Camera-type eye (tissue), 1 donor: ENCODE results near the gene NPIPA3. TPM values are rescaled to one million over a fixed set of nuclear protein-coding genes. Genes with fewer than 3 reads are reported as not detected.

Experiments
- total RNA-seq: library from RNA; depleted of rRNA; stranded (reverse); fragments of >200 nt; gene quantifications from one replicate; pipeline ENCODE4 v1.2.3, GENCODE V29; 2014

NPIPA3 gene
- total RNA-seq: 1.0 TPM

GRCh38 chr16:14703156-14704011, at the start of gene NPIPA3:
NPIPA3 (plus strand) TSS chr16:14703411; CDS start chr16:14708944, 5,533 bp downstream.

GRCh38 chr16:14694129-14694528, 9.1 kb upstream of the NPIPA3 start, which contains the start of gene PLA2G10:
PLA2G10 (minus strand) TSS chr16:14694308; CDS start chr16:14694229, 79 bp downstream.

GRCh38 chr16:14742273-14743128, 39.3 kb downstream of the NPIPA3 start, which contains the start of gene NPIPA2:
NPIPA2 (plus strand) TSS chr16:14742533; CDS start chr16:14748066, 5,533 bp downstream.

Other genes with a start within 250 kb of the NPIPA3 start
- 47.6 TPM for gene PARN, start 73.2 kb upstream of the NPIPA3 start, total RNA-seq
- 101 TPM for gene BFAR, start 70.5 kb upstream of the NPIPA3 start, total RNA-seq
- not detected for gene PLA2G10, start 9.1 kb upstream of the NPIPA3 start, total RNA-seq
- gene NPIPA2, start 39.1 kb downstream of the NPIPA3 start, total RNA-seq: 1.0 TPM
- gene NOMO1, start 130.3 kb downstream of the NPIPA3 start, total RNA-seq: 104 TPM
- 104 TPM for gene NPIPA1, start 234.0 kb downstream of the NPIPA3 start, total RNA-seq